Glomerular visceral epithelial cell (primary cell): Measurements from ENCODE around the gene LATS1.

Experiments
- DNase-seq: peaks from one replicate; pipeline ENCODE4 v3.0.0-alpha.2; 2016; ENCODE audit errors: extremely low spot score

Gene LATS1

DNA sequence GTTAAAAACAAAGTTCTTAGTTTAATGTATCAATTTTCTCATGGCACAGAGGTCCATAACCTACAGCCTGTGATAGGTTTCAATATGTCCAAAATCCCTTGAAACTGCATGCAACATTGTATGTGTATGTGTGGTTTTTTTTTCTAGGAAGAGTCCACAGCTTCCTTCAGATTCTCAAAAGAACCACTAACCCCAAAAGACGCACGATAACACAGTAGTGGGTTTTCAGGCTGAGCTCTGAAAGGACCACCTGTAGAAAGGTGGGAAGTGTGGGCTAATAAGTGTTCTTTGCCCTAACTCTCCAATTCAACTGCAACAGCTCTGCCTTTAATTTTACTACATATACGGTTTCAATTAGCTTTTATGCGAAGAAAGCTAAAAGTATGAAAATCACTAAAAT, 57.9 kb downstream of the LATS1 start:
- DNase-seq, result no peak

DNA sequence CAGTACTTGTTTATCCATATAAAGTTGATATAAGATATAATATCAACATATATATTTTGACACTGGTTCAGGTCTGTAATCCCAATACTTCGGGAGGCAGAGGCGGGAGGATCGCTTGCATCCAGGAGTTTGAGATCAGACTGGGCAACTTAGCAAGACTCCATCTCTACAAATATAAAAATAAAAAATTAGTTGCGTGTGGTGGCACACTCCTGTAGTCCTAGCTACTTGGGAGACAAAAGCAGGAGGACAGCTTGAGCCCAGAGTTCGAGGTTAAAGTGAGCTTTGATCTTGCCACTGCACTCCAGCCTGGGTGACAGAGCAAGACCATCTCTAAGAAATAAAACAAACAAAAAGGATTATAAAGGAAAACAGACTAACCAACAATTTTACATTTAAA, 60.5 kb downstream of the LATS1 start:
- no peak for DNase-seq

DNA sequence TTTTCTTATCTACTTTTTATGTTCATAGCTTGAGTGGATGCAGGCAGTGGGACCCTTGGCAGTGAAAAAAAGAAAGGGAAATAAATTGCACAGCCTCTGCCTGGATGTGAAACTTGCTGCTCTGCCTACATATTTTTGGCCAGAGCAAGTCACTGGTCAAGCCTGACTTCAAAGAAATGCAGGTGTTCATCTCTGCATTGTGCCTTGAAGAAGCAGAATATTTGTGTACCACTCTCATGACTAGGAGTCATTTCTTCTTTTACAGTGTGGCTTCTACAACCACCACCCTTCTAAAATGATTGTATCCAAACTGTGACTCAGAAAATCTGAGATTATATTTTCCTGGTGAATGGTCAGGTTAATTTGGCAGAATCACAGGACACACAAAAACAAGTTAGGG, 66.8 kb downstream of the LATS1 start:
- DNase-seq, result no peak

DNA sequence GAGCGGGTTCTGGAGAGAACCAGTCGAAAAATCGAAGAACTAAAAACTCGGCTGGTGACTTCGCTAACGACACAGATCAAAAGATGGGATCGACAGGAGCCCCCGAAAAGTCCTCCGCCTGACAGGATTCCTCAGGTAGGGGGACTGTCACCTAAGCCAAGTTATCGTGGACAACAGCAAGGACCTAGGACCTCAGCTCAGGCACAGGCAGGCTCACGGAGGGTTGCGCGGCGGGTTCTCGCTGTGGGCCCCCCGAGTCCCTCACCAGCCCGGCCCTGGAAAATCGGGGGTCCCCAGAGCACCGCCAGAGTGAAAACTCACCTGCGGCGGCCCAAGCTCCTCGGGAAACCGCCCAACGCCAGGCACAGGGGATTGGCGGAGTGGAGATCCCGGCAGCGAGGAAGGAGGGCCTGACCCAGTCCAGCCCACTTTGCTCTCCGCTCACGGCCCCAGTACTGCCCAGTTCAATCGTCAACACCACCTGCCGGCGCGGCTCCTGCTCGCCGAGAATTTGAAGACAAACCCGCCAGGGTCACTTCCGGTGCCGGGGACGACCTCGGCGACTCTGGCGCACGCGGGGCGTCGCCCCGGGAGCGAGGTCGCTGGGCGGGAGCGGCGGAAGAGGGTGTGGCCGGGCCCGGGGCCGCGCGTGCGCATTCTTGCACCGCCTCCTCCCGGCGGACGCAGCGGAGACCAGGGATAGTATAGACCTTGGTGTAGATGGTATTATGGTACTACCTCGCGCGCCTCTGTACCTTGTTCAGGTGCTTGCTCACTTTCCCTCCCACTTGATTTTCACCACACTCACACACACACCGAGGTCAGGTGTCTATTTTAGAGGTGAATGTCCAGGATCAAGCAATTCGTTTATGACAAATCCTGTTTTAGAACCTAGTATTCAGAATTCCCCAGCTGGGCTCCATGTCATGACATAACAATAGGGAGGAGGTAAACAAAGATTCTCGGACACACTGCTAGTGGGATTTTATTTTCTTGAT, 69.5 kb downstream of the LATS1 start, which contains the start of gene KATNA1:
Gene KATNA1, minus strand, starts transcription at position 567 of the 998 bp plus-strand sequence. CDS start 10,167 bp downstream, outside the sequence.
- DNase-seq, result peak; percentile 93

DNA sequence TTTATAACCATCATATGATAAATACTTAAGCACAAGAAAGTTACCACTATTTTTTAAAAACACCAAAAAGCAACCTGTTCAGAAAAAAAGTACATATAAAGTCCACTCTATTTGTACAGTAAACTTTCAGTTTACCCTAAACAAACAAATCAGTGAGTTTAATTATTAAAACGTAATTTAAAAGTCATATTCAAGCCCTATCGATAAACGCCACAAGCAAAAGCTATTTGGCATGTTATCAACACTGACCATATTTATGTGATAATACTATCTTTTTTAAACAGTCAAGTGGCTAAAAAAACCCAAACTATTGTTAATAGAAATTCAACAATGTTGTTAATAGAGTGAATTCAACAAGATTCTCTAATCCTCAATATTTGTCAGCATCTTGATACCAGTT, 71.3 kb downstream of the LATS1 start:
- no peak for DNase-seq

DNA sequence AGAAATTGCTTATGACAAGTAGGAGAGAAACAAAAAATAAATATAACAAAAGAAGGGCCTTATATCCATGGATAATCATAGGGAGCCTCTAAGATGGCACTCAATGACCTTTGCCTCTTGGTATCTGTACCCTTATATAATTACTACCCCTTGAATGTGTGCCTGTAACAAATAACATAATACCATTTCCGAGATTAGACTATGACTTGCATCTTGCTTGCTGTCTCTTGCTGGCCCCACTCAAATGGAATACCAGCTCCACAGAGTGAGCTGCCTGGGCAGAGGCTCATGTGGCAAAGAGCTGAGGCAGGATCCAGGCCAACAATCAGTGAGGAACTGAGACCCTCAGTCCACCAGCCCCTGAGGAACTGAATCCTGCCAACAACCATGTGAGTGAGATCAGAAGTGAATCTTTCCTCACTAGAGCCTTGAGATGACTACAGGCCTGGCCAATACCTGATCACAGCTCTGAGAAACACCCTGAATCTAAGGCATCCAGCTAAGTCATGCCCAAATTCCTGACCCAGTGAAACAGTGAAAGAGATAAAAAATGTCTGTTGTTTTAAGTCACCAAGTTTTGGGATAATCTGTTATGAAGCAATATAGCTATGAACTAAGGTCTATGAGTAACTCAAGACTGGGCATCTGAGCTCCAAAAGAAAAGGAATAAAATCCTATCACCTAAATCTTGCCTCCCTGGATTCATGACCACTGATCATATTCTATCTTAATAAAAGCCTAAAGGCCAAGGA, 74.9 kb downstream of the LATS1 start:
- DNase-seq, result no peak

DNA sequence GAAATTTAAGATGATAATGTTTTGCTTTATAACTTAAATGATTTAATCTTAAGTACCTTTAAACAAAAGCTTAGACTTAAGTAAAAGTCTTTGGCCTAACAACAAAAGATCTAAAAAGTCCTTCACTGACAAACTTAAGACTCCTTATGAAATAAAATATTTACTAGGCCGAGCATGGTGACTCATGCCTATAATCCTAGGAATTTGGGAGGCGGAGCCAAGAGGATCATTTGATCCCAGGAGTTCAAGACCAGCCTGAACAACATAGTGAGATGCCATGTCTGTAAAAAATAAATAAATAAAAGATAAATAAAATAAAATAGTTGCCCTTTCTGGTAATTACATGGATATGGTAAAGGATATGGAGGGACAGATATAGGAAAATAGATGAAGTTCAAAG, 81.8 kb downstream of the LATS1 start:
- peak; percentile 49 for DNase-seq

DNA sequence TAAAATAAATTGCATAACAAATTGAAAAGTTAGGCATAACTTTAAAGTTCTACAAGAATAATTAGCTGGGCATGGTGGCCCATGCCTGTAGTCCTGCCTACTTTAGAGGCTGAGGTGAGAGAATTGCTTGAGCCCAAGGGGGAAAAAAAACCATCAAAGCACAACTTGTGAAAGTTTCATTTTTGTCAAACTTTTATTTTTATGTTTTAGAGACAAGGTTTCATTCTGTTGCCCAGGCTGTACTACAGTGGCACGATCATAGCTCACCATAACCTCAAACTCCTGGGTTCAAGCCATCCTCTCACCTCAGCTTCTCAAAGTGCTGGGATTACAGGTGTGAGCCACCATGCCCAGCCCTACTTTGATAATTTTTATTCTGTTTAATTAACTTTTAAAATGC, 83.6 kb downstream of the LATS1 start:
- DNase-seq, result no peak

DNA sequence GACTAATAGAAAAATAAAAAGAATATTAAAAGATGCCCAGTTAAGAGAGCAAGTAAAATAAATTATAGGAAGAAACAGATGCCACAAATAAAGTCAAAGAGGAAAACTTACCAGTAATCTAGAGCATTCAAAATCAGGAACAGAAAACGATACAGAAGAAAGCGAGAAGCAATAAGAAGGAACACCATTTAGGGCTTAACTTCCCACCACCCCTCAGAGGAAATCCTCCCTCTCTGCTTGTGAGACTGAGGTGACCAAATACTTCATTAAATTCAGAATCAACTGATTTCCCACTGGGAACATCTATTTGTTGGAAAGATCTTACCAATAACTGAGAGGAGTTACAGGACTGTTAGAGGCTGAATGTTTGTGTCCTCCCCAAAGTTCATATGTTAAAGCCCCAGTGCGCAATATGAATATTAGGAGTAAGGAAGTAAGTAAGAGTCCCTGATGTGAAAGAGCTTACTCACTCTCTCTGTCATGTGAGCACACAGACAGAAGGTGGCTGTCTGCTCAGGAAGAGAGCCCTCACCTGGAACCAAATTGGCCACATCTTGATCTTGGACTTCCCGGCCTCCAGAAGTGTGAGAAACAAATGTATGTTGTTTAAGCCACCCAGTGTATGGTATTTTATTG, 88.9 kb downstream of the LATS1 start:
- no peak for DNase-seq

DNA sequence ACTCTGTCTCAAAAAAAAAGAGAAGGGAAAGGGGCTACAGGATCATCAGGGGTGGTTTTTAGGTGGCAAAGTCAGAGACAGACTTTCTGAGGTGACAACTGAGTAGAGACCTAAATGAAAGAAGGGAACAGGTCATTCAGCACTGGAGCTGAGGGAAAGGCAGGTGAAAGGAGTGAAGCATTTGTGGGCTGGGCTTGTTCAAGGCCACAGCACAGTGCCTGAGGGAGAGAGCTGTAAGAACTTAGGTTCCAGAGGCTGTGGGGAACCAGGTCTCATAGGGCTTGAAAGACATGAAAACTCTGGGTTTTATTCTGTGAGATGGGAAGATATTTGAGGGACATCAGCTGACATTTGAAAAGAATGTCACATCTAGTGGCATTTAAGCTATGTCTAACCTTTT, 90.2 kb downstream of the LATS1 start:
- no peak for DNase-seq

DNA sequence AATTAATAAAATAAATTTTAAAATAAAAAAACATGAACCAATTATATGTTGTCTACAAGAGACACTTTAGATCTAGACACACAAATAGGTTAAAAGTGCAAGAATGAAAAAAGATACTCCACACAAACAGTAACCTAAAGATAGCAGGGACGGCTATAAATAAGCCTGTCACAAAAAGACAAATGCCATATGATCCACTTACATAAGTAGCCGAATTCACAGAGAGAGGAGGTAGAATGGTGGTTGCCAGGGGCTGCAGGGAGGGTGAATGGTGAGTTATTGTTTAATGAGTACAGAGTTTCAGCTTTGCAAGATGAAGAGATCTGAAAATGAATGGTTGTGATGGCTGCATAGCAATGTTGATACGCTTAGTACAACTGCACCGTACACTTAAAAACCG, 102.1 kb downstream of the LATS1 start:
- DNase-seq, result no peak

DNA sequence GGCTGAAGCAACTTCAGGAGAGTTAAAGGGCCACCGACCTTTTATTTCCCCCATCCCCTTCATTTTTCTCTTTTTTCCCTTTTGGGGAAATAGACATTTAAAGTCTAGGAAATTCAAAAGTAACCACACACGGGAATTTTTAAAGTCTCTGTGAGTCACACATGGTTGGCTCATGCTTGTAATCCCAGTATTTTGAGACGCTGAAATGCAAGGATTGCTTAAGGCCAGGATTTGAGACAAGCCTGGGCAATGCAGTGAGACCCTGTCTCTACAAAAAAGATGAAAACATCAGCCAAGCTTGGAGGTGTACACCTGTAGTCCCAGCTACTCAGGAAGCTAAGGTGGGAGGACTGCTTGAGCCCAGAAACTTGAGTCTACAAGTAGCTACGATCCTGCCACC, 103.6 kb downstream of the LATS1 start:
- DNase-seq, result no peak

DNA sequence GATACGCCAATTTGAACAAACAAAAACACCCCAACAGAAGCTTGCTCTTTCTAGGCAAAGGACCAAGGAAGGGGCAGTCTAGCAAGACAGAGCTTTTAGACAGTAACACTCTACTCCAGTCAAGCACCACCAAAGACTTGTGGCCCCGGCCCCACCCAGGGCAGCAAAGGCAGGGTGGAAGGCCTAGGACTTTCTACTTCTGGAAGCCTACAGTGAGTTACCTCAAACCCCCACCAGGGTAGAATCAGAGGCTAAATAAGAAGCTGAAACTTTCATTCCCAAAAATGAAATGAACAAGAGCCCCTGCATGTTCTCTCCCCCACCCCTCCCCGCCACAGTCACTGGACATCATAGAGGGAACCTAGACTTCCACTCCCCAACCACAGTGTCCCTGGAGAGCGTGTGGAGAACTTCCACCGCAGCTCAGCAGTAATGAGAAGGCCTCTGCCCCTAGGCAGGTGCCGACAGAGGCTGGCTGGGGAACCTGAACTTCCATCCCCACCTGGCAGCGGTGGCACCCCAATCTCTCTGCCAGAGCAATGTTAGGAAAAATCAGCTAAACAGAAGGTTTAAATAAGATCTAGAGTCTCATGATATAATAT, 109.4 kb downstream of the LATS1 start:
- no peak for DNase-seq
